BE2C (cell line): ENCODE measurements around the gene SPARC.
A peak's percentile ranks its signal among the peaks of the same experiment; 100 is the strongest.

Source experiments
- DNase-seq: peaks from one replicate; pipeline ENCODE4 v3.0.0-alpha.2; 2020
- H3K27me3 ChIP-seq: fragments of 250-450 bp; sonication (Bioruptor Pico); 2 replicates; pipeline ENCODE4 v1.5.1; 2020; ENCODE audit warnings: mild to moderate bottlenecking
- H3K36me3 ChIP-seq: fragments of 250-450 bp; sonication (Bioruptor Pico); 2 replicates; pipeline ENCODE4 v1.5.1; 2020; ENCODE audit warnings: mild to moderate bottlenecking
- H3K4me1 ChIP-seq: fragments of 250-450 bp; sonication (Bioruptor Pico); 2 replicates; pipeline ENCODE4 v1.5.1; 2020
- H3K4me3 ChIP-seq: 2 replicates; pipeline ENCODE4 v1.5.1; 2011; ENCODE audit warnings: low read depth, low read length
- H3K9me3 ChIP-seq: fragments of 250-450 bp; sonication (Bioruptor Pico); 2 replicates; pipeline ENCODE4 v1.5.1; 2020
- CTCF ChIP-seq: IDR thresholded peaks from 2 replicates; pipeline ENCODE4 v1.5.1; 2012; ENCODE audit warnings: mild to moderate bottlenecking, low read depth, low read length

The SPARC gene

GRCh38 chr5:151660616-151661495 is 25.9 kb downstream of the SPARC start:
- no peaks in the 10 kb centered on the region; the same call in 1 of the 2 replicates for H3K4me1 ChIP-seq
- H3K27me3 ChIP-seq: no peaks in the 10 kb centered on the region
- no peak overlapping the region for H3K4me3 ChIP-seq
- no peak for DNase-seq
- no peaks in the 10 kb centered on the region for H3K36me3 ChIP-seq
- H3K9me3 ChIP-seq: no peaks in the 10 kb centered on the region
- no peak for TF ChIP-seq CTCF

- peak; percentile 90 for TF ChIP-seq CTCF
- no peaks in the 10 kb centered on the region for H3K36me3 ChIP-seq
- peak; percentile 85 for DNase-seq
- H3K4me1 ChIP-seq: no peaks in the 10 kb centered on the region; the same call in 1 of the 2 replicates
- no peak overlapping the region for H3K4me3 ChIP-seq
- no peaks in the 10 kb centered on the region for H3K9me3 ChIP-seq
- no peaks in the 10 kb centered on the region for H3K27me3 ChIP-seq
Observed at GRCh38 chr5:151659001-151659754, 27.5 kb downstream of the SPARC start.

- H3K36me3 ChIP-seq: no peaks in the 10 kb centered on the region
- TF ChIP-seq CTCF: no peak
Observed at GRCh38 chr5:151657114-151657513, 29.6 kb downstream of the SPARC start.

GRCh38 chr5:151656311-151656710 is 30.4 kb downstream of the SPARC start:
- TF ChIP-seq CTCF: no peak
- Histone ChIP-seq H3K4me1 (no peaks in the 10 kb centered on the region; the same call in 1 of the 2 replicates), H3K27me3 (no peaks in the 10 kb centered on the region), H3K9me3 (no peaks in the 10 kb centered on the region), H3K36me3 (no peaks in the 10 kb centered on the region), H3K4me3 (no peak overlapping the region)
- DNase-seq: no peak

More at GRCh38 chr5:151657114-151657513, 29.6 kb downstream of the SPARC start:
- Histone ChIP-seq H3K4me1 (no peaks in the 10 kb centered on the region; the same call in 1 of the 2 replicates), H3K27me3 (no peaks in the 10 kb centered on the region), H3K9me3 (no peaks in the 10 kb centered on the region), H3K4me3 (no peak overlapping the region)
- DNase-seq: no peak

GRCh38 chr5:151651997-151652645 is 34.6 kb downstream of the SPARC start:
- H3K4me3 ChIP-seq: no peak overlapping the region

More at GRCh38 chr5:151651997-151652645, 34.6 kb downstream of the SPARC start:
- DNase-seq: peak; percentile 81
- Histone ChIP-seq H3K9me3 (no peaks in the 10 kb centered on the region), H3K36me3 (no peaks in the 10 kb centered on the region), H3K27me3 (no peaks in the 10 kb centered on the region), H3K4me1 (no peaks in the 10 kb centered on the region)
- peak; percentile 96 for TF ChIP-seq CTCF
